OCI-LY1 (cell line): Measurements from ENCODE around the gene ERBB3.
A peak's percentile ranks its signal among the peaks of the same experiment; 100 is the strongest.

Source experiments
- H2AFZ ChIP-seq: fragments of 200-600 bp; sonication (generic), shearing (Covaris generic); 2 replicates; pipeline ENCODE4 v1.6.0; 2014; ENCODE audit warnings: antibody characterized with exemption, mild to moderate bottlenecking, low read length
- H3F3A ChIP-seq: fragments of 200-600 bp; sonication (generic), shearing (Covaris generic); 2 replicates; pipeline ENCODE4 v1.6.0; 2014; ENCODE audit warnings: mild to moderate bottlenecking, antibody characterized with exemption, low read length, moderate library complexity; ENCODE audit not compliant: insufficient read depth
- H3K27ac ChIP-seq: fragments of 200-600 bp; sonication (generic); 2 replicates; pipeline ENCODE4 v1.5.1; 2014; ENCODE audit warnings: low read length, mixed run types, mild to moderate bottlenecking, low read depth; ENCODE audit not compliant: poor library complexity, severe bottlenecking
- H3K27me3 ChIP-seq: fragments of 200-600 bp; sonication (generic); 2 replicates; pipeline ENCODE4 v1.6.0; 2014; ENCODE audit warnings: antibody characterized with exemption, mild to moderate bottlenecking, low read length, moderate library complexity; ENCODE audit not compliant: insufficient read depth
- H3K36me3 ChIP-seq: fragments of 200-600 bp; sonication (generic); 2 replicates; pipeline ENCODE4 v1.6.1; 2014; ENCODE audit warnings: mild to moderate bottlenecking, antibody characterized with exemption, low read length, moderate library complexity, mixed read lengths; ENCODE audit not compliant: insufficient read depth
- H3K4me1 ChIP-seq: fragments of 200-600 bp; sonication (generic); 2 replicates; pipeline ENCODE4 v1.5.1; 2014; ENCODE audit warnings: mild to moderate bottlenecking, low read length, moderate library complexity; ENCODE audit not compliant: insufficient read depth, severe bottlenecking
- H3K4me2 ChIP-seq: fragments of 200-600 bp; sonication (generic), shearing (Covaris generic); 2 replicates; pipeline ENCODE4 v1.6.1; 2014; ENCODE audit warnings: low read length
- H3K4me3 ChIP-seq: fragments of 200-600 bp; sonication (generic); 2 replicates; pipeline ENCODE4 v1.5.1; 2014; ENCODE audit warnings: low read length, low read depth, mild to moderate bottlenecking, mixed read lengths; ENCODE audit not compliant: poor library complexity, severe bottlenecking
- H3K79me2 ChIP-seq: fragments of 200-600 bp; shearing (Covaris generic); 2 replicates; pipeline ENCODE4 v1.6.1; 2016; ENCODE audit warnings: mixed run types, low read length, mixed read lengths; ENCODE audit not compliant: insufficient read depth
- H3K9ac ChIP-seq: fragments of 200-600 bp; sonication (generic), shearing (Covaris generic); 2 replicates; pipeline ENCODE4 v1.6.1; 2014; ENCODE audit warnings: mild to moderate bottlenecking, low read length, mixed read lengths
- H3K9me2 ChIP-seq: fragments of 200-600 bp; sonication (generic), shearing (Covaris generic); 2 replicates; pipeline ENCODE4 v1.6.1; 2014; ENCODE audit warnings: low read depth, mild to moderate bottlenecking, low read length, mixed read lengths
- H3K9me3 ChIP-seq: fragments of 200-600 bp; shearing (Covaris generic); 2 replicates; pipeline ENCODE4 v1.6.1; 2014; ENCODE audit warnings: low read length, mixed read lengths
- H4K20me1 ChIP-seq: fragments of 200-600 bp; sonication (generic), shearing (Covaris generic); 2 replicates; pipeline ENCODE4 v1.6.0; 2016; ENCODE audit warnings: mild to moderate bottlenecking, low read length; ENCODE audit not compliant: insufficient read depth
- EZH2 ChIP-seq: fragments of 200-600 bp; sonication (generic), shearing (Covaris generic); IDR thresholded peaks from 2 replicates; pipeline ENCODE4 v1.8.0; 2017; ENCODE audit warnings: borderline replicate concordance, mixed run types, mild to moderate bottlenecking, antibody characterized with exemption, low read length, moderate library complexity, mixed read lengths
- TF ChIP-seq, protein P1 (sequence below): fragments of 200-600 bp; sonication (generic), shearing (Covaris generic); IDR thresholded peaks from 2 replicates; pipeline ENCODE4 v1.5.1; 2017; ENCODE audit warnings: mild to moderate bottlenecking, antibody characterized with exemption, low read length, moderate library complexity, mixed read lengths

Gene ERBB3

DNA sequence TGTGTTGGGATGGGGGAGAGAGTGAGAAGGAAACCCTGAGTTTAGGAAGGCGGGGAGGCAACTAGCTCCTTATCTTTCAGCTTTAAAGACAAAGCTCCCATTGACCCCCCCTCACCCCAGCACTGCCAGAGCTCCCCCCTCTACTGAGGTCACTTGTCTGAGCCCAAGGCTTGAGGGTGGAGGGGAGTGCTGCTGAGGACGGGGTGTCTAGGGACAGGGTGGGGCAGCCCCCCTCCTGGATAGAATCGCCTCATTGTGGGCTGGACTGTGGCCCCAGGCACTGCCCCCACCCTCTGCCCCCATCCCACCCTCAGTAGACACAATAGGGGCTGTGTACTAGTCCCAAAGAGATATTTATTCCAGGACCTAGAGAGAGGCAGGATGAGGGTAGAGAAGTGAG lies 3.0 kb downstream of the ERBB3 start:
- no peaks in the 10 kb centered on the region for H3K79me2 ChIP-seq
- no peak overlapping the region for H3K4me2 ChIP-seq
- no peaks in the 10 kb centered on the region for H4K20me1 ChIP-seq
- no peaks in the 10 kb centered on the region for H3F3A ChIP-seq
- no peak overlapping the region for H2AFZ ChIP-seq
- no peak overlapping the region for H3K4me3 ChIP-seq
- H3K4me1 ChIP-seq, result peaks cover 19% of the 10 kb centered on the region
- TF ChIP-seq, protein P1, sequence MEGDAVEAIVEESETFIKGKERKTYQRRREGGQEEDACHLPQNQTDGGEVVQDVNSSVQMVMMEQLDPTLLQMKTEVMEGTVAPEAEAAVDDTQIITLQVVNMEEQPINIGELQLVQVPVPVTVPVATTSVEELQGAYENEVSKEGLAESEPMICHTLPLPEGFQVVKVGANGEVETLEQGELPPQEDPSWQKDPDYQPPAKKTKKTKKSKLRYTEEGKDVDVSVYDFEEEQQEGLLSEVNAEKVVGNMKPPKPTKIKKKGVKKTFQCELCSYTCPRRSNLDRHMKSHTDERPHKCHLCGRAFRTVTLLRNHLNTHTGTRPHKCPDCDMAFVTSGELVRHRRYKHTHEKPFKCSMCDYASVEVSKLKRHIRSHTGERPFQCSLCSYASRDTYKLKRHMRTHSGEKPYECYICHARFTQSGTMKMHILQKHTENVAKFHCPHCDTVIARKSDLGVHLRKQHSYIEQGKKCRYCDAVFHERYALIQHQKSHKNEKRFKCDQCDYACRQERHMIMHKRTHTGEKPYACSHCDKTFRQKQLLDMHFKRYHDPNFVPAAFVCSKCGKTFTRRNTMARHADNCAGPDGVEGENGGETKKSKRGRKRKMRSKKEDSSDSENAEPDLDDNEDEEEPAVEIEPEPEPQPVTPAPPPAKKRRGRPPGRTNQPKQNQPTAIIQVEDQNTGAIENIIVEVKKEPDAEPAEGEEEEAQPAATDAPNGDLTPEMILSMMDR, result no peak
- TF ChIP-seq EZH2, result no peak
- H3K27me3 ChIP-seq, result peaks cover 12% of the 10 kb centered on the region
- no peaks in the 10 kb centered on the region for H3K9me2 ChIP-seq
- no peaks in the 10 kb centered on the region for H3K36me3 ChIP-seq
- no peak overlapping the region for H3K27ac ChIP-seq
- H3K9ac ChIP-seq, result no peak overlapping the region
- H3K9me3 ChIP-seq, result no peaks in the 10 kb centered on the region

GRCh38 chr12:56084958-56085543 lies 5.1 kb downstream of the ERBB3 start:
- Histone ChIP-seq H3K79me2 (no peaks in the 10 kb centered on the region), H3K9me2 (no peaks in the 10 kb centered on the region), H3K27ac (no peak overlapping the region), H2AFZ (no peak overlapping the region), H3K36me3 (no peaks in the 10 kb centered on the region), H3F3A (no peaks in the 10 kb centered on the region), H3K4me2 (no peak overlapping the region), H3K9me3 (no peaks in the 10 kb centered on the region), H4K20me1 (no peaks in the 10 kb centered on the region), H3K4me1 (peaks cover 8% of the 10 kb centered on the region), H3K9ac (no peak overlapping the region), H3K4me3 (no peak overlapping the region), H3K27me3 (peaks cover 12% of the 10 kb centered on the region; the same call in 1 of the 2 replicates)
- no peak for TF ChIP-seq EZH2
- TF ChIP-seq, protein P1, result peak; percentile 63

GRCh38 chr12:56086096-56086495 lies 6.1 kb downstream of the ERBB3 start:
- no peaks in the 10 kb centered on the region for H3F3A ChIP-seq
- H3K9me3 ChIP-seq, result no peaks in the 10 kb centered on the region
- H3K36me3 ChIP-seq, result no peaks in the 10 kb centered on the region

More at GRCh38 chr12:56086096-56086495, 6.1 kb downstream of the ERBB3 start:
- Histone ChIP-seq H3K9ac (no peak overlapping the region), H3K4me3 (no peak overlapping the region), H3K9me2 (no peaks in the 10 kb centered on the region), H3K27me3 (peaks cover 12% of the 10 kb centered on the region; the same call in 1 of the 2 replicates), H3K27ac (no peak overlapping the region), H2AFZ (no peak overlapping the region), H4K20me1 (no peaks in the 10 kb centered on the region), H3K4me1 (no peaks in the 10 kb centered on the region), H3K79me2 (no peaks in the 10 kb centered on the region), H3K4me2 (no peak overlapping the region)
- TF ChIP-seq, protein P1, result no peak
- no peak for TF ChIP-seq EZH2
